HepG2 (cell line): ENCODE measurements around the gene PPIA. TPM values are rescaled to one million over a fixed set of nuclear protein-coding genes. Genes with fewer than 3 reads are reported as not detected.

ENCODE experiments used
- ARID5B ChIP-seq: IDR thresholded peaks from 2 replicates; pipeline ENCODE4 v1.4.0; 2020; ENCODE audit warnings: mild to moderate bottlenecking, missing genetic modification reagents
- SNAPC4 ChIP-seq: sonication (generic); formaldehyde crosslinking; IDR thresholded peaks from 2 replicates; pipeline ENCODE4 v1.4.0; 2020; ENCODE audit warnings: mild to moderate bottlenecking, missing genetic modification reagents
- SOX6 ChIP-seq, 2 experiments: fragments of 450-650 bp in 1 of 2; sonication (generic) in 1 of 2; formaldehyde crosslinking in 1 of 2; IDR thresholded peaks; 2 replicates each; pipeline versions ENCODE4 v1.4.0 to v1.6.1; 2017 to 2020; ENCODE audit warnings: antibody characterized with exemption in 1 of 2, mild to moderate bottlenecking in 1 of 2, missing genetic modification reagents in 1 of 2
- ZBTB25 ChIP-seq: IDR thresholded peaks from 2 replicates; pipeline ENCODE4 v1.6.1; 2018; ENCODE audit warnings: missing genetic modification reagents
- ZBTB38 ChIP-seq: sonication (generic); formaldehyde crosslinking; IDR thresholded peaks from 2 replicates; pipeline ENCODE4 v1.5.1; 2020; ENCODE audit warnings: mild to moderate bottlenecking, missing genetic modification reagents
- ZFP1 ChIP-seq: IDR thresholded peaks from 2 replicates; pipeline ENCODE4 v1.6.1; 2016
- ZMYM3 ChIP-seq: sonication (generic); formaldehyde crosslinking; IDR thresholded peaks from 2 replicates; pipeline ENCODE4 v1.5.1; 2020; ENCODE audit warnings: mild to moderate bottlenecking, missing genetic modification reagents
- ZNF282 ChIP-seq: fragments of 450-650 bp; IDR thresholded peaks from 2 replicates; pipeline ENCODE4 v1.6.1; 2018; ENCODE audit not compliant: partially characterized antibody
- ZNF326 ChIP-seq: sonication (generic); formaldehyde crosslinking; IDR thresholded peaks from 2 replicates; pipeline ENCODE4 v1.4.0; 2020; ENCODE audit warnings: missing genetic modification reagents, borderline replicate concordance
- polyA plus RNA-seq, 8 experiments: library from polyadenylated mRNA; depleted of rRNA in 3 of 8; stranded (reverse) in 7 of 8; unstranded in 1 of 8; fragments of >200 nt; fragmentation: Illumina TruSeq in 4 of 8; extraction: Trizol in 4 of 8; gene quantifications; 2 replicates each; pipeline versions ENCODE4 v1.2.1 to v1.2.3, GENCODE V29; 2011 to 2016; ENCODE audit warnings: low read depth in 4 of 8, missing spikeins in 1 of 8, mixed read lengths in 1 of 8; ENCODE audit not compliant: insufficient read depth in 1 of 8
- total RNA-seq, 5 experiments: library from RNA; depleted of rRNA; stranded (reverse); fragments of >200 nt; fragmentation: Illumina TruSeq; extraction: Trizol; gene quantifications; 2 replicates each; pipeline ENCODE4 v1.2.3, GENCODE V29; 2016; ENCODE audit warnings: low read depth in 1 of 5
- TF ChIP-seq, protein P1 (sequence below): sonication (generic); formaldehyde crosslinking; IDR thresholded peaks from 2 replicates; pipeline ENCODE4 v1.5.0; 2020; ENCODE audit warnings: missing genetic modification reagents
- TF ChIP-seq, protein P2 (sequence below): IDR thresholded peaks from 2 replicates; pipeline ENCODE4 v1.6.1; 2016; ENCODE audit warnings: control low read depth
- TF ChIP-seq, protein P3 (sequence below): sonication (generic); formaldehyde crosslinking; IDR thresholded peaks from 2 replicates; pipeline ENCODE4 v1.4.0; 2020; ENCODE audit warnings: missing genetic modification reagents, borderline replicate concordance

Gene PPIA
- total and polyA plus RNA-seq, 2 of the 13 experiments (the other 11 are each of a cell fraction or from before 2014, with no cell fraction given): 2,268 to 3,010 TPM

GRCh38 chr7:44808914-44809393 is 12.5 kb downstream of the PPIA start (continued):
- TF ChIP-seq SNAPC4 (CRISPR knock-in tag) (no peak), ZBTB38 (no peak), ZNF282 (no peak), SOX6 (IDR thresholded peaks at IDR 0.05) (no peak), SOX6 (CRISPR knock-in tag; IDR thresholded peaks at IDR 0.05) (peak; percentile 52; the same call in 1 of the 2 replicates), ZNF326 (no peak), ZMYM3 (peak; percentile 87), ZBTB25 (CRISPR knock-in tag) (no peak), ZFP1 (CRISPR knock-in tag) (no peak), ARID5B (CRISPR knock-in tag) (peak; percentile 46)
- TF ChIP-seq, protein P1, sequence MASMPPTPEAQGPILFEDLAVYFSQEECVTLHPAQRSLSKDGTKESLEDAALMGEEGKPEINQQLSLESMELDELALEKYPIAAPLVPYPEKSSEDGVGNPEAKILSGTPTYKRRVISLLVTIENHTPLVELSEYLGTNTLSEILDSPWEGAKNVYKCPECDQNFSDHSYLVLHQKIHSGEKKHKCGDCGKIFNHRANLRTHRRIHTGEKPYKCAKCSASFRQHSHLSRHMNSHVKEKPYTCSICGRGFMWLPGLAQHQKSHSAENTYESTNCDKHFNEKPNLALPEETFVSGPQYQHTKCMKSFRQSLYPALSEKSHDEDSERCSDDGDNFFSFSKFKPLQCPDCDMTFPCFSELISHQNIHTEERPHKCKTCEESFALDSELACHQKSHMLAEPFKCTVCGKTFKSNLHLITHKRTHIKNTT (CRISPR knock-in tag): no peak
- TF ChIP-seq, protein P2, sequence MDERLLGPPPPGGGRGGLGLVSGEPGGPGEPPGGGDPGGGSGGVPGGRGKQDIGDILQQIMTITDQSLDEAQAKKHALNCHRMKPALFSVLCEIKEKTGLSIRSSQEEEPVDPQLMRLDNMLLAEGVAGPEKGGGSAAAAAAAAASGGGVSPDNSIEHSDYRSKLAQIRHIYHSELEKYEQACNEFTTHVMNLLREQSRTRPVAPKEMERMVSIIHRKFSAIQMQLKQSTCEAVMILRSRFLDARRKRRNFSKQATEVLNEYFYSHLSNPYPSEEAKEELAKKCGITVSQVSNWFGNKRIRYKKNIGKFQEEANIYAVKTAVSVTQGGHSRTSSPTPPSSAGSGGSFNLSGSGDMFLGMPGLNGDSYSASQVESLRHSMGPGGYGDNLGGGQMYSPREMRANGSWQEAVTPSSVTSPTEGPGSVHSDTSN: peak; percentile 86
- TF ChIP-seq, protein P3, sequence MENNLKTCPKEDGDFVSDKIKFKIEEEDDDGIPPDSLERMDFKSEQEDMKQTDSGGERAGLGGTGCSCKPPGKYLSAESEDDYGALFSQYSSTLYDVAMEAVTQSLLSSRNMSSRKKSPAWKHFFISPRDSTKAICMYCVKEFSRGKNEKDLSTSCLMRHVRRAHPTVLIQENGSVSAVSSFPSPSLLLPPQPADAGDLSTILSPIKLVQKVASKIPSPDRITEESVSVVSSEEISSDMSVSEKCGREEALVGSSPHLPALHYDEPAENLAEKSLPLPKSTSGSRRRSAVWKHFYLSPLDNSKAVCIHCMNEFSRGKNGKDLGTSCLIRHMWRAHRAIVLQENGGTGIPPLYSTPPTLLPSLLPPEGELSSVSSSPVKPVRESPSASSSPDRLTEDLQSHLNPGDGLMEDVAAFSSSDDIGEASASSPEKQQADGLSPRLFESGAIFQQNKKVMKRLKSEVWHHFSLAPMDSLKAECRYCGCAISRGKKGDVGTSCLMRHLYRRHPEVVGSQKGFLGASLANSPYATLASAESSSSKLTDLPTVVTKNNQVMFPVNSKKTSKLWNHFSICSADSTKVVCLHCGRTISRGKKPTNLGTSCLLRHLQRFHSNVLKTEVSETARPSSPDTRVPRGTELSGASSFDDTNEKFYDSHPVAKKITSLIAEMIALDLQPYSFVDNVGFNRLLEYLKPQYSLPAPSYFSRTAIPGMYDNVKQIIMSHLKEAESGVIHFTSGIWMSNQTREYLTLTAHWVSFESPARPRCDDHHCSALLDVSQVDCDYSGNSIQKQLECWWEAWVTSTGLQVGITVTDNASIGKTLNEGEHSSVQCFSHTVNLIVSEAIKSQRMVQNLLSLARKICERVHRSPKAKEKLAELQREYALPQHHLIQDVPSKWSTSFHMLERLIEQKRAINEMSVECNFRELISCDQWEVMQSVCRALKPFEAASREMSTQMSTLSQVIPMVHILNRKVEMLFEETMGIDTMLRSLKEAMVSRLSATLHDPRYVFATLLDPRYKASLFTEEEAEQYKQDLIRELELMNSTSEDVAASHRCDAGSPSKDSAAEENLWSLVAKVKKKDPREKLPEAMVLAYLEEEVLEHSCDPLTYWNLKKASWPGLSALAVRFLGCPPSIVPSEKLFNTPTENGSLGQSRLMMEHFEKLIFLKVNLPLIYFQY (CRISPR knock-in tag): no peak
